Fibroblast of lung (primary cell): ENCODE results near the gene DNM3. TPM values are rescaled to one million over a fixed set of nuclear protein-coding genes. Genes with fewer than 3 reads are reported as not detected.

Experiments
- DNase-seq, 2 donors: peaks; one replicate each; pipeline versions ENCODE4 v3.0.0 to v3.0.0-alpha.2; 2010; ENCODE audit warnings: low read depth in 2 of 2
- H2AFZ ChIP-seq: 2 replicates; pipeline ENCODE4 v1.5.1; 2012; ENCODE audit warnings: low read length, control low read depth, inconsistent platforms
- H3K27ac ChIP-seq: 2 replicates; pipeline ENCODE4 v1.5.1; 2011; ENCODE audit warnings: low read length, control low read depth; ENCODE audit not compliant: insufficient read depth
- H3K27me3 ChIP-seq: 2 replicates; pipeline ENCODE4 v1.5.1; 2011; ENCODE audit warnings: mild to moderate bottlenecking, low read length; ENCODE audit not compliant: control insufficient read depth, insufficient read depth
- H3K36me3 ChIP-seq: 2 replicates; pipeline ENCODE4 v1.5.1; 2011; ENCODE audit warnings: low read length; ENCODE audit not compliant: control insufficient read depth, insufficient read depth
- H3K4me1 ChIP-seq: 2 replicates; pipeline ENCODE4 v1.5.1; 2011; ENCODE audit warnings: low read length; ENCODE audit not compliant: control insufficient read depth, insufficient read depth; ENCODE audit errors: extremely low read depth
- H3K4me2 ChIP-seq: 2 replicates; pipeline ENCODE4 v1.5.1; 2011; ENCODE audit warnings: low read length, control low read depth; ENCODE audit not compliant: insufficient read depth; ENCODE audit errors: extremely low read depth
- H3K4me3 ChIP-seq, 4 experiments: fragments of 200-600 bp in 1 of 4; sonication (generic) in 1 of 4; replicated peaks in 1 of 4; 2 replicates each; pipeline ENCODE4 v1.5.1; 2011 to 2016; ENCODE audit warnings: low read length in 4 of 4, low read depth in 3 of 4, mild to moderate bottlenecking in 3 of 4, control low read depth in 2 of 4, inconsistent platforms in 1 of 4, mixed read lengths in 1 of 4; ENCODE audit not compliant: insufficient read depth in 1 of 4; ENCODE audit errors: control extremely low read depth in 1 of 4
- H3K79me2 ChIP-seq: 2 replicates; pipeline ENCODE4 v1.5.1; 2012; ENCODE audit warnings: mild to moderate bottlenecking, low read length, inconsistent platforms; ENCODE audit not compliant: control insufficient read depth, insufficient read depth
- H3K9ac ChIP-seq: 2 replicates; pipeline ENCODE4 v1.5.1; 2011; ENCODE audit warnings: mild to moderate bottlenecking, low read length, control low read depth; ENCODE audit not compliant: insufficient read depth
- H3K9me3 ChIP-seq: 2 replicates; pipeline ENCODE4 v1.5.1; 2012; ENCODE audit warnings: low read depth, low read length; ENCODE audit not compliant: control insufficient read depth, insufficient read depth
- H4K20me1 ChIP-seq: 2 replicates; pipeline ENCODE4 v1.5.1; 2011; ENCODE audit warnings: low read length; ENCODE audit not compliant: control insufficient read depth, insufficient read depth; ENCODE audit errors: extremely low read depth
- CTCF ChIP-seq, 2 donors: IDR thresholded peaks in 1 of 2; conservative IDR thresholded peaks in 1 of 2; 1 replicate in 1 of 2; 2 replicates in 1 of 2; pipeline ENCODE4 v1.5.1; 2011 to 2012; ENCODE audit warnings: low read length in 2 of 2, control low read depth in 1 of 2, inconsistent platforms in 1 of 2, low read depth in 1 of 2, mild to moderate bottlenecking in 1 of 2
- EZH2 ChIP-seq: IDR thresholded peaks from 2 replicates; pipeline ENCODE4 v1.5.1; 2012; ENCODE audit warnings: low read length, control low read depth, mild to moderate bottlenecking; ENCODE audit errors: missing control alignments
- polyA plus RNA-seq, 2 donors: library from polyadenylated mRNA; depleted of rRNA in 1 of 2; stranded (reverse) in 1 of 2; unstranded in 1 of 2; fragments of >200 nt; gene quantifications; 2 replicates each; pipeline ENCODE4 v1.2.1, GENCODE V29; 2011 to 2012; ENCODE audit warnings: missing spikeins in 1 of 2
- total RNA-seq: library from RNA; depleted of rRNA; stranded (reverse); fragments of >200 nt; gene quantifications from 2 replicates; pipeline ENCODE4 v1.2.1, GENCODE V29; 2014

Gene DNM3
- total and polyA plus RNA-seq, 2 donors (not counting 1 experiment from before 2014, with no cell fraction given): 1.6 to 3.6 TPM

GRCh38 chr1:172351754-172352161 is 510.5 kb downstream of the DNM3 start:
- peak; percentile 69 to 82 for DNase-seq
- no peak overlapping the region for H2AFZ ChIP-seq
- no peak for TF ChIP-seq CTCF (conservative IDR thresholded peaks at IDR 0.05 in 1 of 2, IDR thresholded peaks at IDR 0.05 in 1 of 2; ENCODE audit: low read depth in 1 of 2, low read length in 2 of 2)
- TF ChIP-seq EZH2: no peak

DNA sequence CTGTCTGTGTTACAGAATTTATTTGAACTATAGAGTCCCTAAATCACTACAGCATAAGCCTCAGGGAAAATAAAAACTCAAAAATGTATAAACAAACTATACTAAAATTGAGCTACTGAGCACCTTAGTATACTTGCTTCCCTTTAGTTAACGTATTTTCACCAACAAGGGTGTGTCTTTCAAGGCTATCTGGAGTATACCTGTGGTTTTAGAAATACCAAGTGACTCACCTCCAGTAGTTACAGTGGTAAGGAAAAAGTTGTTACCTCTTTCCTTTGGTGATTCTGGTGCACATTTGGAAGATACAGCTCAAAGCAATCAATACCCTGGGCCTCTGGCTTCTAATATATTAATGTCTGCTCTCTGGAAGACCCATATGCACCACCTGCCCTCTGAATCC is 511.1 kb downstream of the DNM3 start:
- H3K79me2 ChIP-seq: no peaks in the 10 kb centered on the region
- DNase-seq: peak in 1 of 2 donors; percentile 83
- no peak overlapping the region for H3K27ac ChIP-seq
- no peaks in the 10 kb centered on the region for H3K9me3 ChIP-seq
- no peaks in the 10 kb centered on the region for H4K20me1 ChIP-seq
- H3K36me3 ChIP-seq: no peaks in the 10 kb centered on the region
- no peak overlapping the region for H3K4me3 ChIP-seq
- peaks cover 14% of the 10 kb centered on the region for H3K4me1 ChIP-seq
- no peak overlapping the region for H3K4me2 ChIP-seq
- TF ChIP-seq CTCF (conservative IDR thresholded peaks at IDR 0.05 in 1 of 2, IDR thresholded peaks at IDR 0.05 in 1 of 2; ENCODE audit: low read depth in 1 of 2, low read length in 2 of 2) (no peak), EZH2 (no peak)
- H2AFZ ChIP-seq: no peak overlapping the region
- H3K9ac ChIP-seq: no peak overlapping the region
- no peaks in the 10 kb centered on the region for H3K27me3 ChIP-seq

More at GRCh38 chr1:172351754-172352161, 510.5 kb downstream of the DNM3 start:
- no peaks in the 10 kb centered on the region for H3K36me3 ChIP-seq
- H3K4me2 ChIP-seq: peak overlapping the region; percentile 29
- no peak overlapping the region for H3K4me3 ChIP-seq
- H3K27me3 ChIP-seq: no peaks in the 10 kb centered on the region
- no peak overlapping the region for H3K27ac ChIP-seq
- peaks cover 13% of the 10 kb centered on the region for H3K4me1 ChIP-seq
- H3K9ac ChIP-seq: no peak overlapping the region
- H3K9me3 ChIP-seq: no peaks in the 10 kb centered on the region
- no peaks in the 10 kb centered on the region for H4K20me1 ChIP-seq
- H3K79me2 ChIP-seq: no peaks in the 10 kb centered on the region

DNA sequence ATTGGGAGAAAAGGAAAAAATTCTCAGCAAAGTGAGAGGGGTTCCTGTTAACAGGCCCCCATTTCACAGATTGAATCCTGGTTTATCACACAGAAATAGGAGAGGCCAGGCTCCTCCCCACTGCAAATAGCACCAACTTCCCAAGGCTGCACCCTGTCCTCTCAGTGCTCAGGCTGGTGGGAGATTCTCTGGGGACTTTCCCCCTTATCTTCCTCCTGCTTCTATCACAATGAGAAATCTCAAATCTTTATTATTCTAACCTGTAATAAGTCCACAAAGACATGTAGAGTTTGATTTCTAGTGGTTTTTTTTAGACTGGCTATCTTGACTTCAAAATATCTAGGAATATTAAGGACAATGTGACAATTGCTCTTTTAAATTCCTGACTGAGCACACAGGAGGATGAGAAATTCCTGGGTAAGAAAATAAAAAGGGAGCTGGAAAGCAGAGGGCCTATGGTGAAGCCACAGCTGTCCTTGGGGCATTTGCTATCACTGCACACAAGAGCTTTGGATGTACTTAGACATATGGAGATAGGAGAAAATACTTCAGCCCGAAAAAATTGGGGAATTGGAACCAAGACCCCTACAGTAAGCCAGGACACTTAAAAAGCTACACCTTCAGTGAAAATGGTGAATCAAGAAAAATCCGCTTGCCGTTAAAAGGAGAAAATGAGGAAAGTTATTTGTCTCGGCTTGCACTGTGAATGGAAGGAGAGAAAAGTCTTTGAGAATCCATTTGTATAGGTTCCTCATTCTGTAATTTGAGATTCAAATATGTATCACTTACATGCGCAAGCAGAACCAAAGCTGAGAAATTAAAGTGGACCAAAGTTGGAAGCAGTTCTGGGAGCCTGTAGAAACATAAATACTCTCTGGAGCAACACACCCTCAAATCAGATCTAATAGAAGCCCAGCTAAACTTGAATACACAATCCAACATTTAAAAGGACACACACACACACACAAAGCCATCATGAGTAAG is 513.3 kb downstream of the DNM3 start:
- H3K9me3 ChIP-seq: no peaks in the 10 kb centered on the region
- no peak overlapping the region for H3K4me2 ChIP-seq
- no peak overlapping the region for H2AFZ ChIP-seq
- no peaks in the 10 kb centered on the region for H4K20me1 ChIP-seq
- H3K4me1 ChIP-seq: peaks cover 23% of the 10 kb centered on the region
- H3K9ac ChIP-seq: no peak overlapping the region
- H3K27me3 ChIP-seq: no peaks in the 10 kb centered on the region
- H3K36me3 ChIP-seq: no peaks in the 10 kb centered on the region
- H3K27ac ChIP-seq: no peak overlapping the region
- TF ChIP-seq CTCF (conservative IDR thresholded peaks at IDR 0.05 in 1 of 2, IDR thresholded peaks at IDR 0.05 in 1 of 2; ENCODE audit: low read depth in 1 of 2, low read length in 2 of 2) (no peak), EZH2 (no peak)
- no peak for DNase-seq
- no peaks in the 10 kb centered on the region for H3K79me2 ChIP-seq
- no peak overlapping the region for H3K4me3 ChIP-seq
